HL-60 (cell line): ENCODE measurements around the gene CSAD.

Source experiments
- DNase-seq, 2 experiments: peaks; one replicate each; pipeline ENCODE4 v3.0.0-alpha.2; 2010 to 2020; ENCODE audit warnings: low read depth in 1 of 2, low spot score in 1 of 2
- H3K27ac ChIP-seq: fragments of 250-450 bp; sonication (Bioruptor Pico); replicated peaks from 2 replicates; pipeline ENCODE4 v1.5.1; 2020; ENCODE audit warnings: mild to moderate bottlenecking, moderate library complexity
- H3K27me3 ChIP-seq: fragments of 250-450 bp; sonication (Bioruptor Pico); 2 replicates; pipeline ENCODE4 v1.5.1; 2021; ENCODE audit warnings: mild to moderate bottlenecking, moderate library complexity; ENCODE audit not compliant: insufficient read depth, poor library complexity, severe bottlenecking
- H3K4me3 ChIP-seq: replicated peaks from 2 replicates; pipeline ENCODE4 v1.5.1; 2011; ENCODE audit warnings: mild to moderate bottlenecking, control low read depth, low read length; ENCODE audit not compliant: insufficient read depth
- CTCF ChIP-seq: IDR thresholded peaks from one replicate; pipeline ENCODE4 v1.5.1; 2011; ENCODE audit warnings: low read length, control low read depth, inconsistent platforms; ENCODE audit not compliant: insufficient read depth
- GABPA ChIP-seq: IDR thresholded peaks from 2 replicates; pipeline ENCODE4 v1.6.1; 2012; ENCODE audit warnings: low read depth
- POLR2AphosphoS5 ChIP-seq: IDR thresholded peaks from 2 replicates; pipeline ENCODE4 v1.6.1; 2012; ENCODE audit warnings: low read depth
- REST ChIP-seq: IDR thresholded peaks from 2 replicates; pipeline ENCODE4 v1.6.1; 2012; ENCODE audit warnings: low read depth; ENCODE audit not compliant: insufficient replicate concordance
- SPI1 ChIP-seq: IDR thresholded peaks from 2 replicates; pipeline ENCODE4 v1.6.1; 2012; ENCODE audit warnings: low read depth, mild to moderate bottlenecking, borderline replicate concordance

The CSAD gene

GRCh38 chr12:53221203-53222080 is 40.7 kb upstream of the CSAD start:
- Histone ChIP-seq H3K4me3 (peak overlapping the region; percentile 54), H3K27ac (peak overlapping the region; percentile 82), H3K27me3 (no peaks in the 10 kb centered on the region)
- peak in 1 of 2 experiments; percentile 44 for DNase-seq
- TF ChIP-seq GABPA = no peak
- TF ChIP-seq CTCF = no peak
- peak; percentile 27; the same call in 1 of the 2 replicates for TF ChIP-seq POLR2AphosphoS5

- peak overlapping the region; percentile 54 for H3K4me3 ChIP-seq
- TF ChIP-seq REST (no peak), POLR2AphosphoS5 (no peak), CTCF (no peak), GABPA (no peak), SPI1 (no peak)
- H3K27ac ChIP-seq = peak overlapping the region; percentile 82
Observed at GRCh38 chr12:53220694-53221202, 40.0 kb upstream of the CSAD start.

GRCh38 chr12:53219956-53220693 is 39.4 kb upstream of the CSAD start:
- H3K27me3 ChIP-seq = no peaks in the 10 kb centered on the region
- peak overlapping the region; percentile 82 for H3K27ac ChIP-seq
- peak in 1 of 2 experiments; percentile 59 for DNase-seq
- TF ChIP-seq POLR2AphosphoS5 (no peak), SPI1 (no peak), CTCF (no peak), REST (no peak), GABPA (no peak)
- H3K4me3 ChIP-seq = peak overlapping the region; percentile 54

More at GRCh38 chr12:53220694-53221202, 40.0 kb upstream of the CSAD start:
- peak; percentile 78 to 84 for DNase-seq
- no peaks in the 10 kb centered on the region for H3K27me3 ChIP-seq
